22Rv1 (cell line): Measurements from ENCODE around the gene LAMA3.

Experiments used
- H3K27ac ChIP-seq: fragments of 450-650 bp; 2 replicates; pipeline ENCODE4 v1.5.1; 2017
- ZFX ChIP-seq: fragments of 450-650 bp; IDR thresholded peaks from 2 replicates; pipeline ENCODE4 v1.6.1; 2017; ENCODE audit warnings: antibody characterized with exemption, borderline replicate concordance
- TF ChIP-seq, protein P1 (sequence below): fragments of 450-650 bp; IDR thresholded peaks from 2 replicates; pipeline ENCODE4 v1.5.1; 2017; ENCODE audit warnings: mild to moderate bottlenecking

LAMA3 gene

DNA sequence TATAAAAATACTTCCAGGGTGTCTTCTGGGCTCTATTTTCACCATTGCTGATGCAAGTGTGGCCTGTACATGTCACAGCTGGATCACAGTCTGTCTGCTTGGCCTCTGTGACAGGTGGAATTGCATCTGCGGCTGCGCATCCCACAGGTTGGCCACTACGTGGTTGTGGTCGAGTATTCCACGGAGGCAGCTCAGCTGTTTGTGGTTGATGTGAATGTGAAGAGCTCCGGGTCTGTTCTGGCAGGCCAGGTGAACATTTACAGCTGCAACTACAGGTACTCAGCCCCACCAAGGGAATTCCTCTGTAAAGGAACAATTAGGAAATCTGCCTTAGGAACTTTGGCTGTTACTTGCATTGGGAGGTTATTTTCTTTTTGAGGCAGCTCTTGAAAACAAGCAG is 144.5 kb downstream of the LAMA3 start:
- H3K27ac ChIP-seq, result no peak overlapping the region
- TF ChIP-seq ZFX, result no peak
- TF ChIP-seq, protein P1, sequence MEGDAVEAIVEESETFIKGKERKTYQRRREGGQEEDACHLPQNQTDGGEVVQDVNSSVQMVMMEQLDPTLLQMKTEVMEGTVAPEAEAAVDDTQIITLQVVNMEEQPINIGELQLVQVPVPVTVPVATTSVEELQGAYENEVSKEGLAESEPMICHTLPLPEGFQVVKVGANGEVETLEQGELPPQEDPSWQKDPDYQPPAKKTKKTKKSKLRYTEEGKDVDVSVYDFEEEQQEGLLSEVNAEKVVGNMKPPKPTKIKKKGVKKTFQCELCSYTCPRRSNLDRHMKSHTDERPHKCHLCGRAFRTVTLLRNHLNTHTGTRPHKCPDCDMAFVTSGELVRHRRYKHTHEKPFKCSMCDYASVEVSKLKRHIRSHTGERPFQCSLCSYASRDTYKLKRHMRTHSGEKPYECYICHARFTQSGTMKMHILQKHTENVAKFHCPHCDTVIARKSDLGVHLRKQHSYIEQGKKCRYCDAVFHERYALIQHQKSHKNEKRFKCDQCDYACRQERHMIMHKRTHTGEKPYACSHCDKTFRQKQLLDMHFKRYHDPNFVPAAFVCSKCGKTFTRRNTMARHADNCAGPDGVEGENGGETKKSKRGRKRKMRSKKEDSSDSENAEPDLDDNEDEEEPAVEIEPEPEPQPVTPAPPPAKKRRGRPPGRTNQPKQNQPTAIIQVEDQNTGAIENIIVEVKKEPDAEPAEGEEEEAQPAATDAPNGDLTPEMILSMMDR, result no peak

DNA sequence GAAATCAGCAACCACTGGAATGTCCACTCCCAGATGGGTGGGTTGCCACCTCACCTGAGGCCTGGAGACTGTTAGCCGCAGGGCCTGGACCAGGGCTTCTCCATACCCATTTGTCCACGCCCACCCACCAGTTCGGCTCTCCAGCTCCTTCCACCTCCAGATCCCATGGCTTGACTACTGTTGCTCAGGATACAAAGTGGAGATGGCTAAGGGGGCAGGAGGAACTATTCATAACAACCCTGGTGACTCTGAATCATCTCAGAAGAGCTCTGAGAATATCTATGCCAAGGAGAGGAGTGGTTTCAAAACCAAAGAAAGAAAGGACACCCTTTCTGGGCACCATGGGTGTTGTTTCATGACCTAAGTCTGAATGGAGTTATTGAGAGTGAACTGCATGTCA is 145.8 kb downstream of the LAMA3 start:
- no peak overlapping the region for H3K27ac ChIP-seq
- TF ChIP-seq ZFX, result no peak
- TF ChIP-seq, protein P1, result no peak

DNA sequence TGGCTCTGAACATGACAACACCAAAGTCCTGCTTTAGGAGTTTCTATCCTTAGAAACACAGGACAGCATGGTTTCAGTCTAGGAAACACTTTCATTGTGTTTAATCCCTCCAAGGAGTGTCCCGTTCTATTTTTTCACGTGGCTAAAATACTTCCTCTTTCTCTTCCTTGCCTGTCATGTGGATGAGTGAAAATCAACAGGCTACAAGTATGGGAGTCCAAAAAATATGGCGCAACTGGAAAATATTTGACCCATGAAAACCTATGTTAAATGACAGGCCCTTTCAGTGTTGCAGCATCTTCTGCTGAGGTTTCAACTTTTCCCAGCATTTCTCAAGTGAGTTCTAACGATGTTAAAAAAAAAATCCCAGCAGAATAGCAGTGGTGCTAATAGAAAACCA is 146.3 kb downstream of the LAMA3 start:
- TF ChIP-seq, protein P1, result no peak
- no peak for TF ChIP-seq ZFX
- no peak overlapping the region for H3K27ac ChIP-seq

DNA sequence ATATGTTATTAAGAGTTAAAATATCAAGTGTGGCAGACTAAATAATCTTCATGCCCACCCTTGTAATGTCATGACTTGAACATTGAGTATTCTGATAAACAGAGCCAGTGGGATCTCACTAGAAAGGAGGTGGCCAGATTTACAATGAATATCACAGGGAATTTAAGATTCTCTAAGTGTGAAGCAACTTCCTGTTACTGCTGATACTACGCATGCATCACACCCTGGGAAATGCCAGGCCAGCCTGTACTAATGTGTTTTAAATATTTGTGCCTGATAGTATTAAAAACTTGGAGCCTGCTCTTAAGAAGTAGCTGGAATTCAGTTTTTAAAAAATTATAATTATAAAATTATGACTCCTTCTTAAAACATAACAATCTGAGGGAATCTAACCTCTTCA is 148.3 kb downstream of the LAMA3 start:
- H3K27ac ChIP-seq, result no peak overlapping the region
- TF ChIP-seq, protein P1, result no peak
- no peak for TF ChIP-seq ZFX

DNA sequence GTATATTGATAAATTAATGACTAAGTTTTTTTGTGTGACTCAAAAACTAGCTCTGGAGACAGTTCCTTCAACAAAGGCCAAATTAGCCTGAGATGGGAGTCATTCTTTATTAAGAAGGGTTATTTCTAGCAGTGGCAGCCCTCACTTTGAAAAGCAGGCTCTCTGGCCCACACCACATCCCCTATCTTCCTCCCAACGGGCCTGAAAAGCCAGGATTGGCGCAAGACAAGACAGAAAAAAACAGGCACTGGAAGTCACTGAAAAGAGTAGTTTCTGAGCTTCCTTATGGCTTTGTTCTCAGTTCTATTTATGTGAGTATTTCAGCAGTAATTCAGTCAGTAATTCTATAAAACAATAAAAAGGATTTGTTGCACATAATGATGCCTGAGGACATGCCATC is 149.0 kb downstream of the LAMA3 start:
- TF ChIP-seq ZFX, result no peak
- TF ChIP-seq, protein P1, result no peak
- H3K27ac ChIP-seq, result no peak overlapping the region

DNA sequence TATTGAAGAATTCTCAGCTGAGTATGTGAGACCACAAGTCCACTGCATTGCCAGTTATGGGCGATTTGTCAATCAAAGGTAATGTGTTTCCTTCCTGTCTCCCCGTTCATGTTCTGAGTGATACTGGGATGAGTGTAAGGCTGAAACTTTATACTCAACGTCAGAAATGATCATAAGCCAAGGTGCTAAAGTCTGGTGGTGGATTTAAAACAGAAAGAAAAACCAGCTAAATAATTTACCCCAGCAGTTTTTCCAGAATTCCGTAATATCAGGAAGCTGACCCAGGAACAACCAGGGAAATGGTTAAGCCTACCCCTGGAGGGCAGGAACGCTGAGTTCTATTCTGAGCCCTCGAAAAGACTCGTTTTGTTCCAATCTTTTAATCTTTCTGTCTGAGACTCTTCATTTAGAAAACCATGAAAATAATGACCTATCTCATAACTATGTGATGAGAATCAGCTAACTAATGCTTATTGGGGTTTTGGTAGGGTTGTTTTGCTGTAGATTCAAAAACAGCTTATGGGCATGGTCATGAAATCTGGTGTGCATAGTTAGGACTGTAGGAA is 149.6 kb downstream of the LAMA3 start:
- no peak overlapping the region for H3K27ac ChIP-seq
- no peak for TF ChIP-seq ZFX
- TF ChIP-seq, protein P1, result no peak

DNA sequence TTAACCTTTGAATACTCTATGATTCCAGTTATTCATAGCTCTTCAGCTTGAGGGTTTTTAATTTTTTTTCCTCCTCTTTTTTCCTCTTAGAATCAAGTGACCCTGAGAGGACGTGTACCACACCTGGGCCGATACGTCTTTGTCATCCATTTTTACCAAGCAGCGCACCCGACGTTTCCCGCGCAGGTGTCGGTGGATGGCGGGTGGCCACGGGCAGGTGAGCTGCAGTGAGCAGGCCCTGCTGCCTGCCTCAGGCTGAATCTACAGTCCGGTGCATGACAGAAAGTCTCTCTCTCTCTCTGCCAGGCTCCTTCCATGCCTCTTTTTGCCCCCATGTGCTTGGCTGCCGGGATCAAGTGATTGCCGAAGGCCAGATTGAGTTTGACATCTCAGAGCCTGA is 153.1 kb downstream of the LAMA3 start:
- TF ChIP-seq, protein P1, result no peak
- TF ChIP-seq ZFX, result no peak
- H3K27ac ChIP-seq, result no peak overlapping the region
